Nephron (organoid): Measurements from ENCODE around the gene UBE2QL1.

ENCODE experiments used
- H3K27ac Mint-ChIP-seq, 3 experiments: 2 replicates each; pipeline ENCODE4 v1.8.0; 2020; ENCODE audit warnings: mixed read lengths in 3 of 3, mild to moderate bottlenecking in 2 of 3, moderate library complexity in 1 of 3
- H3K27me3 Mint-ChIP-seq: 2 replicates; pipeline ENCODE4 v1.8.0; 2021; ENCODE audit warnings: low read depth, mild to moderate bottlenecking, moderate library complexity, mixed read lengths
- H3K36me3 Mint-ChIP-seq: 2 replicates; pipeline ENCODE4 v1.8.0; 2020; ENCODE audit warnings: low read depth, mixed read lengths
- H3K4me1 Mint-ChIP-seq: 2 replicates; pipeline ENCODE4 v1.8.0; 2020; ENCODE audit warnings: mixed read lengths
- H3K4me3 Mint-ChIP-seq, 3 experiments: 2 replicates each; pipeline ENCODE4 v1.8.0; 2020; ENCODE audit warnings: mild to moderate bottlenecking in 3 of 3, mixed read lengths in 3 of 3, moderate library complexity in 2 of 3
- H3K9me3 Mint-ChIP-seq: 2 replicates; pipeline ENCODE4 v1.8.0; 2020; ENCODE audit warnings: mixed read lengths
- CTCF ChIP-seq, 3 experiments: fragments of 200-600 bp; sonication (generic); IDR thresholded peaks; one replicate each; pipeline ENCODE4 v1.5.0; 2021; ENCODE audit warnings: antibody characterized with exemption in 3 of 3; ENCODE audit not compliant: unreplicated experiment in 3 of 3

Gene UBE2QL1

GRCh38 chr5:6439588-6440550 lies 8.8 kb upstream of the UBE2QL1 start:
- Mint-ChIP-seq H3K36me3 (no peaks in the 10 kb centered on the region), H3K4me1 (no peaks in the 10 kb centered on the region), H3K9me3 (peaks cover 35% of the 10 kb centered on the region), H3K27ac (no peak overlapping the region), H3K4me3 (no peak overlapping the region), H3K27me3 (peaks cover 46% of the 10 kb centered on the region)
- no peak for TF ChIP-seq CTCF (IDR thresholded peaks at IDR 0.05; ENCODE audit: unreplicated experiment in 3 of 3)

- Mint-ChIP-seq H3K9me3 (peaks cover 35% of the 10 kb centered on the region), H3K27ac (no peak overlapping the region), H3K36me3 (no peaks in the 10 kb centered on the region), H3K4me1 (no peaks in the 10 kb centered on the region), H3K27me3 (peaks cover 34% of the 10 kb centered on the region), H3K4me3 (no peak overlapping the region)
- TF ChIP-seq CTCF (IDR thresholded peaks at IDR 0.05; ENCODE audit: unreplicated experiment in 3 of 3) = no peak
Observed at GRCh38 chr5:6442333-6442732, 6.3 kb upstream of the UBE2QL1 start.

DNA sequence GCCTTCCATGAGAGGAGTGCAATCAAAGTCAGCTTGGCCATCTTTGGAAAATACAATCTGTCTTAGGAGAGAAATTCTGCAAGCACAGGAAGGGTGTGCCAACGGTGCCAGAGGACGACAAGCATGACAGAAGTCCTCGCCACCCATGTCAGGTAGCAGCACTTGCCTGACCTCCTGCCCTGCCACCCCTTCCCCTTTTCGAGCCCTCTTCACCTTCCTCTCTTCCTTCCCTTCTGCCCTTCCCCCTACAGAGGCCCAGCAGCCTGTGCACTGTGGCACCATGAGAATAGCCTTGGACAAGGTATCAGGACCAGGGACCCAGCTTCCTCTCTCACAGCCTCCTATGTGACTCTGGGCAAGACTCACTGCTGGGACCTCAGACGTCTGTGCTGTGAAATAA lies 5.3 kb upstream of the UBE2QL1 start:
- peaks cover 30% of the 10 kb centered on the region for H3K27me3 Mint-ChIP-seq
- H3K27ac Mint-ChIP-seq = no peak overlapping the region
- peaks cover 33% of the 10 kb centered on the region for H3K9me3 Mint-ChIP-seq
- H3K36me3 Mint-ChIP-seq = no peaks in the 10 kb centered on the region
- H3K4me3 Mint-ChIP-seq = no peak overlapping the region
- no peak for TF ChIP-seq CTCF (IDR thresholded peaks at IDR 0.05; ENCODE audit: unreplicated experiment in 3 of 3)
- no peaks in the 10 kb centered on the region for H3K4me1 Mint-ChIP-seq

DNA sequence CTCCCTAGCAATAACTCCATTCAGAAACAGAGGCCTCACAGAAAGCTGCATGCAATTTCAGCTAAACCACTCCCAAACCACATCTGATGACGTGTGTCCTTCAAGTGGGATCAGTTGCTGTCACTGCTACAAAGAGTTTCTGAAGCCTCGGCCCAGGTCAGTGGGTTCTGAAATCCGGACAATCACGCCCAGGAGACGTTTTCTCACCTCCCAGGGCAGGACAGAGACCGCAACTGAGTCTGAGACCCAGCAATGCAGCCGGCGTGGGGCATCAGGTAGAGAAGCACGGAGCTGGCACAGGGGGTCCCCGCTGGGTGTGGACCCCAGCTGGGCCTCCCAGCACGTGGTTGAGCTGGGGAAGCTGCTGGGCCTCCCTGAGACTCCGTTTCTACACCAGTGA lies 2.6 kb upstream of the UBE2QL1 start:
- no peaks in the 10 kb centered on the region for H3K36me3 Mint-ChIP-seq
- no peak for TF ChIP-seq CTCF (IDR thresholded peaks at IDR 0.05; ENCODE audit: unreplicated experiment in 3 of 3)
- no peak overlapping the region for H3K27ac Mint-ChIP-seq
- H3K4me3 Mint-ChIP-seq = peak overlapping the region in 1 of 3 experiments; percentile 18
- H3K27me3 Mint-ChIP-seq = peaks cover 43% of the 10 kb centered on the region
- H3K9me3 Mint-ChIP-seq = peaks cover 16% of the 10 kb centered on the region
- H3K4me1 Mint-ChIP-seq = peaks cover 15% of the 10 kb centered on the region

DNA sequence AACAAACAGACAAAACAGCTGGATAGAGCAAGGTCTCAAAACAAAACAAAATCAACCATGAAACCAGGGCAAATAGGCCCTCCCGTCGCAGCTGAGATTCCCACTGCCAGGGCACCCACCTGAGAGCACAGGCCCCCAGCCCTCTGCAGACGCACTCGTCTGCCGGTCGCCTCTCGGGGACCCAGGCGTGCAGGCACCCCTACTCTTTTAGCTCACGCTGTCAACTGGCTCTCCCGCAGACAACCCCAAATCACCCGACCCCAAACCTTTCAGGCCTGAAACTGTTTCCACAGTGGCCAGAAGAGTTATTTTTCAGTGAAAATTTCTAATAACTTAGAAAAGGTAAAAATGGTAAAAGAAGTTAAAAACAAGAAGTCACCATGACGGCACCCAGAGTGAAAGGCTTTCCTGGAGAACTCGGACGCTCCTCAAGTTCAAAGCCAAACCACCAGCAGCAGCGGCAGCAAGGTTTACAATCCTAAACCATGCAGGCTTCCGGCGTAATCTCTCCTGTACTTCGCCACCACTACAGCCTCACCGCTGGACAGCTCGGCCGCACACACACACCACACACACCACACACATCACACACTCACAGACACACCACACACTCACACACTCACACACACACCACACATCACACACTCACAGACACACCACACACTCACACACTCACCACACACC lies 1.9 kb upstream of the UBE2QL1 start:
- H3K4me3 Mint-ChIP-seq = peak overlapping the region in 2 of 3 experiments; percentile 31 to 49
- no peaks in the 10 kb centered on the region for H3K36me3 Mint-ChIP-seq
- no peak overlapping the region for H3K27ac Mint-ChIP-seq
- peaks cover 51% of the 10 kb centered on the region for H3K27me3 Mint-ChIP-seq
- TF ChIP-seq CTCF (IDR thresholded peaks at IDR 0.05; ENCODE audit: unreplicated experiment in 3 of 3) = no peak
- H3K9me3 Mint-ChIP-seq = peaks cover 12% of the 10 kb centered on the region
- H3K4me1 Mint-ChIP-seq = peaks cover 15% of the 10 kb centered on the region
